Upper lobe of left lung (tissue), 4 donors: ENCODE data around the gene SPEM3.

Source experiments
- POLR2A ChIP-seq, 4 donors: fragments of 450-650 bp; IDR thresholded peaks; one replicate each; pipeline ENCODE4 v1.5.1; 2016 to 2017; ENCODE audit warnings: antibody characterized with exemption in 4 of 4, mild to moderate bottlenecking in 2 of 4
- POLR2AphosphoS5 ChIP-seq, 2 donors: sonication (generic); formaldehyde crosslinking; IDR thresholded peaks; one replicate each; pipeline ENCODE4 v1.5.1; 2017; ENCODE audit warnings: antibody characterized with exemption in 2 of 2
- TF ChIP-seq, protein P1 (sequence below), 6 experiments: fragments of 450-650 bp in 4 of 6; fragments of 200-600 bp in 2 of 6; sonication (generic) in 2 of 6; IDR thresholded peaks; one replicate each; pipeline ENCODE4 v1.5.1; 2016 to 2019; ENCODE audit warnings: antibody characterized with exemption in 6 of 6

DNA sequence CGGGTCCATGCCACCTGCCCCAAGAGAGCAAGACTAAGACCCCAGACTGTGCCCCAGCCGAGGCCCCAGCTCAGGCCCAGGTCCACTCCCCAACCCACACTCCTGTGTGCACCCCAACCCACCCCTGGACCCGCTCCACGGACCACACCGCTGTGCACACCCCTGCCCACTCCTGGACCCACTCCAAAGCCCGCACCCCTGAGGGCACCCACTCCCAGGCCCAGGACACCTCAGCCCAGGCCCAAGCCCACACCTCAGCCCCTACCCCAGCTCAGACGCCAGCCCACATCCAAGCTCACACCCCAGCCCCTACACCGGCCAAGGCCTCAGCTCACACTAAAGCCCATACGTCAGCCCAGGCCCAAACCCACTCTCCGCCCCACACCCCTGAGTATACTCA, 1.1 kb downstream of the SPEM3 start:
- TF ChIP-seq POLR2AphosphoS5 (IDR thresholded peaks at IDR 0.05): no peak
- TF ChIP-seq, protein P1, sequence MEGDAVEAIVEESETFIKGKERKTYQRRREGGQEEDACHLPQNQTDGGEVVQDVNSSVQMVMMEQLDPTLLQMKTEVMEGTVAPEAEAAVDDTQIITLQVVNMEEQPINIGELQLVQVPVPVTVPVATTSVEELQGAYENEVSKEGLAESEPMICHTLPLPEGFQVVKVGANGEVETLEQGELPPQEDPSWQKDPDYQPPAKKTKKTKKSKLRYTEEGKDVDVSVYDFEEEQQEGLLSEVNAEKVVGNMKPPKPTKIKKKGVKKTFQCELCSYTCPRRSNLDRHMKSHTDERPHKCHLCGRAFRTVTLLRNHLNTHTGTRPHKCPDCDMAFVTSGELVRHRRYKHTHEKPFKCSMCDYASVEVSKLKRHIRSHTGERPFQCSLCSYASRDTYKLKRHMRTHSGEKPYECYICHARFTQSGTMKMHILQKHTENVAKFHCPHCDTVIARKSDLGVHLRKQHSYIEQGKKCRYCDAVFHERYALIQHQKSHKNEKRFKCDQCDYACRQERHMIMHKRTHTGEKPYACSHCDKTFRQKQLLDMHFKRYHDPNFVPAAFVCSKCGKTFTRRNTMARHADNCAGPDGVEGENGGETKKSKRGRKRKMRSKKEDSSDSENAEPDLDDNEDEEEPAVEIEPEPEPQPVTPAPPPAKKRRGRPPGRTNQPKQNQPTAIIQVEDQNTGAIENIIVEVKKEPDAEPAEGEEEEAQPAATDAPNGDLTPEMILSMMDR (IDR thresholded peaks at IDR 0.05): no peak
- TF ChIP-seq POLR2A (IDR thresholded peaks at IDR 0.05): no peak
